NCI-H82 treated with DMSO at 0.1 percent for 48 hours (cell line): ENCODE measurements around the gene EDNRA.

Source experiments
- DNase-seq: peaks from one replicate; lab custom pipeline; 2025; ENCODE audit not compliant: unreplicated experiment; lab: John Stamatoyannopoulos, UW

The EDNRA gene

GRCh38 chr4:147539959-147540358 is 59.1 kb downstream of the EDNRA start:
- DNase-seq = no peak

DNA sequence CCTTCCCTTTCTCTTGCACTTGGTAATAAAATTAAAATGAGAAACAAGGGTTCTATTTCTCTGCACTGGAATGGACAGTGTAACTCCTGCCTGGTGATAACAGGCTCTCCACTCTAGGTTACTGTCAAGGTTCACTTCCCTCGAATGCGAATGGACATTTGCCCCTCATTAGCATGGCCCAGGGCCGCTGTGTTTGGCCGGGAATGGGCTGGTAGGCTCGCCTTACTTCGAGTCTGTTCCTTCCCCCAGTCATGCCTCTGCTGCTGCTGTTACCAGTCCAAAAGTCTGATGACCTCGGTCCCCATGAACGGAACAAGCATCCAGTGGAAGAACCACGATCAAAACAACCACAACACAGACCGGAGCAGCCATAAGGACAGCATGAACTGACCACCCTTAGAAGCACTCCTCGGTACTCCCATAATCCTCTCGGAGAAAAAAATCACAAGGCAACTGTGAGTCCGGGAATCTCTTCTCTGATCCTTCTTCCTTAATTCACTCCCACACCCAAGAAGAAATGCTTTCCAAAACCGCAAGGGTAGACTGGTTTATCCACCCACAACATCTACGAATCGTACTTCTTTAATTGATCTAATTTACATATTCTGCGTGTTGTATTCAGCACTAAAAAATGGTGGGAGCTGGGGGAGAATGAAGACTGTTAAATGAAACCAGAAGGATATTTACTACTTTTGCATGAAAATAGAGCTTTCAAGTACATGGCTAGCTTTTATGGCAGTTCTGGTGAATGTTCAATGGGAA is 61.5 kb downstream of the EDNRA start:
- no peak for DNase-seq

GRCh38 chr4:147543034-147543433 is 62.1 kb downstream of the EDNRA start:
- no peak for DNase-seq

GRCh38 chr4:147546349-147546748 is 65.5 kb downstream of the EDNRA start:
- no peak for DNase-seq

DNA sequence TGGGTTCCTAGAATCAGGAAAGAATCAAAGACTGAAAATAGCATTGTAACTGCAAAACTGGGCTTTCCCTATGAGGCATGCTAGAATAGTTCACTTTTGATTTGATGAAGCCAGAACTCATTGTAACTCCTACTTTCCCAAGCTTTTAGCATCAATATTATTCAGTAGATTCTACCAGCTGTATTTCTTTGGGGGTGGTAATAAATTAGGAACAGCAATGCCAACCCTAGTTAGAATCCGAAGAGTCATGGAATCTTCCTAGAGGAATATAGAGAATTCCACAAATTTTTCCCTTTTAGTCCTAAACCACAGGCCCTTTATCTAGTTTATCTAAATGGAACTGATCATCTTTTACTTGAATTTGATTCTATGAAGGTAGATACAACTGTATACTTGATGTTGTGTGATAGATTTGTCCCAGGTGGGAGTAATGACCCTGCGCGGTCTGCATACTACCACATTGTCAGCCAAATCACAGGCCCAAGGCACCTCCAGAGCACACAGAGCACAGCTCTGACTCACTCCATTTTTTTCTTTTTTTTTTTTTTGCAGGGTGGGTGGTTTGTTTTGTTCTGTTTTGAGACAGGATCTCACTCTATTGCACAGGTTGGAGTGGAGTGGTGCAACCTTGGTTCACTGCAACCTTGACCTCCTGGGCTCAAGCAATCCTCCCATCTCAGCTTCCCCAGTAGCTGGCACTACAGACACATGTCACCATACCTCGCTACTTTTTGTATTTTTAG is 66.6 kb downstream of the EDNRA start:
- no peak for DNase-seq

- no peak for DNase-seq
These were observed 67.4 kb downstream of the EDNRA start for GRCh38 chr4:147548256-147548655.

GRCh38 chr4:147550626-147551246 is 69.8 kb downstream of the EDNRA start:
- peak; percentile 35 for DNase-seq

DNA sequence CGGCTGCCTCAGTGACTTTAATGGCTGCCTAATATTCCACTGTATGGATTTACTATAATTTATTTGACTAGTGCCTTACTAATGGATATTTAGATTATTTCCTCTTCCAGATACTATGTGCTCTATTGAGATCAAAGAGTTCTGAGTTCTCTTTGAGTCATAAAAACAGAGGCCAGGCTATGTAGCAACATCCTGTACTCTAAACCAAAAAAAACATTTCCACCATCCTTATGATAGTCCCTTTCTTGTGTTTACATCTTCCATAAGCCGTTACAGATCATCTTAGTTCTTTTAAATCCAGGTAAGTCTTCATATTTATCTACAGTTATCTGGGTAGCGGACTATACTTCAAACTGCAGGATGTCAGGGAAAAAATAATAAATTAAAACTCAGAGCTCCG is 79.7 kb downstream of the EDNRA start:
- DNase-seq = no peak

GRCh38 chr4:147566762-147567161 is 85.9 kb downstream of the EDNRA start:
- no peak for DNase-seq

GRCh38 chr4:147567276-147567675 is 86.4 kb downstream of the EDNRA start:
- no peak for DNase-seq

DNA sequence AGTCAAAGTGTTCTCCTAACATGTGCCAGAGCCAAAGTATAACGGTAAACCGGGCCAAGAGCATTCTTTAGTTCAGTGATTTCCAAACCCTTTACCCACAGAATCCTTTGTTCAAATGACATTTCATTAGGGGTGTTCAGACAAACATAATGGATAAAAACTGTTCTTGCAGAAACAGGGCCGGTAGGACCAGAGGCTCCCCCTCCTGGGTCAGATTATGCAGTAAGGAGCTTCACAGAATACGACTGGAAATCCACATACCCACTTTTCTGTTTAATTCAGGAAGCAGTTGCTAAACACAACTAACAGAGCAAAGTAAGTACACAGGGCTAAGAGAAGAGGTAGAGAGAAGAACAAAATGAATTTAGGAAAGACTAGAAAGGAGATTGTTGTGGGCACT is 89.7 kb downstream of the EDNRA start:
- no peak for DNase-seq

DNA sequence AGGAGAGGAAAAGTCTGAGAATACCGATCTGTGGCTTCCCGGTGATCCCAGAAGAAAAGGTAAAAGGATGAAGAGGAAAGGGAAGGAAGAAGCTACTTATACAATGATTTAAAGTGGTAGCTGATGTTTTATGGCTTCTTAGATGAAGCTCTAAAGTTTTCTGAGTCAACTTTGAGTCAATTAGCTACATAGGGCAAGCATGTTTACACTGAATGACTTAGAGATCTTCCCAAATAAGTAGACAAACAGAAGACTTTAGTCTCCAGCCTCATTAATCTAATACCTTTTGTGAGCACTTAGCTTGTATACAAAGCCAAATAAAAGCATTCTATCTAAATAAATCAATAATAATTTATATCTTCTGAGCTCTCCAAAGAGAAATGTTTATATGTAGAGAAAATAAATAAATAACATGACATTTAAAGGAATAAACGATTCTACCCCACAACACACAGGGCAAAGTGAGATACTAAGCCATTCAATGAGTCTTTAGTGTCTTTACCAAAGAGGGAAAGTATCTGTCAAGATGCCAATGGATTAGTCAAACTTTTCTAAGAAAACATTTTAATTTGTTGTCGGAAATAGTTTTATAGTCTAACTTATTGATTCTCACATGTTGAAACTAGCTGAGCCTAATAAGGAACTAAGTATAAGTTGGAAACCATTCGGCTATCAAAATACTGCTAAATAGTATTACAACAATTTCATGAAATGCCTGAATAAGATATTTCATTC is 90.3 kb downstream of the EDNRA start:
- DNase-seq = no peak

- no peak for DNase-seq
These were observed 95.2 kb downstream of the EDNRA start for GRCh38 chr4:147576084-147576483.

DNA sequence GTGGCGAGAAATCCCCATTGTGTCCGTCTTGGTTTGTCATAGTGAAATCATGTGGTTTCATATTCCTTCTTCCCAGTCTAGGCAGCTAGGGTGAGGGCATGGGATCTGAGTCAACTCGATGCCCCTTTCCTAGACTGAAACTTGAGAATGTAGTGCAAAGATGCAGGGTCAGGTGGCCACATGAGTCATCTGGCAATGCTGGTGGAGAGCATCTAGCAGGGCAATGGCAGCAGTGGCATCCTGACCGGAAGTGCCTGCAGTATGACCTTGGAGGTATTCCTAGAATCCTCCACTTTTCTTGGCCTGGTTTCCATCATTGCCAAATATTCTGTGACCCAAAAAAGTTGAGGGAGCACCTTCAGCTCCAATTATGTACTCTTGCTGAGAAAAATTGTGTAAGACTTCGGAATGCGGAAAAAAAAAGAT is 97.2 kb downstream of the EDNRA start:
- no peak for DNase-seq

DNA sequence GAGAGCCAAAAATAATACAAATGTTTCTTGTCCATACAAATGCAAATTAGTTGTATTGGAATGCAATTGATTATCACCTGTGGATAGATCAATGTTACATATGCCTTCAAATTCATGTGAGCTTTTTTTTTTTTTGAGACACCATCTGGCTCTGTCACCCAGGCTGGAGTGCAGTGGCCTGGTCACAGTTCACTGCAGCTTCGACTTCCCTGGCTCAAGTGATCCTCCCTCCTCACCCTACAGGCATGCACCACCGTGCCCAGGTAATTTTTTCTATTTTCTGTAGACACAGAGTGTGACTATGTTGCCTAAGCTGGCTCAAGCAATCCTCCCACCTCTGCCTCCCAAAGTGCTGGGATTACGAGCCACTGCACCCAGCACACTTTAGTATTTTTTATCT is 97.7 kb downstream of the EDNRA start:
- DNase-seq = no peak

DNA sequence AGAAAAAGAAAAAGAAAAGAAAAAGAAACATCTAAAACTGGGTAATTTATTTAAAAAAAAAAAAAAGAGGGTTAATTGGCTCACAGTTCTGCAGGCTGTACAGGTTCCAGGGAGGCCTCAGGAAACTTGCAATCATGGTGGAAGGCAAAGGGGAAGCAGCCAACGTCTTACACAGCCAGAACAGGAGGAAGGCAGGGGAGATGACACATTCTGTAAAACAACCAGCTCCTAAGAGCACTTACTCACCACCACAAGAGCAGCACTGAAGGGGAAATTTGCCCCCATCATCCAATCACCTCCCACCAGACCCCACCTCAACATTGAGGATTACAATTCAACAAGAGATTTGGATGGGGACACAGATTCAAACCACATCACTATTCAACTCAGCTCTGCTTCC is 99.5 kb downstream of the EDNRA start:
- no peak for DNase-seq

DNA sequence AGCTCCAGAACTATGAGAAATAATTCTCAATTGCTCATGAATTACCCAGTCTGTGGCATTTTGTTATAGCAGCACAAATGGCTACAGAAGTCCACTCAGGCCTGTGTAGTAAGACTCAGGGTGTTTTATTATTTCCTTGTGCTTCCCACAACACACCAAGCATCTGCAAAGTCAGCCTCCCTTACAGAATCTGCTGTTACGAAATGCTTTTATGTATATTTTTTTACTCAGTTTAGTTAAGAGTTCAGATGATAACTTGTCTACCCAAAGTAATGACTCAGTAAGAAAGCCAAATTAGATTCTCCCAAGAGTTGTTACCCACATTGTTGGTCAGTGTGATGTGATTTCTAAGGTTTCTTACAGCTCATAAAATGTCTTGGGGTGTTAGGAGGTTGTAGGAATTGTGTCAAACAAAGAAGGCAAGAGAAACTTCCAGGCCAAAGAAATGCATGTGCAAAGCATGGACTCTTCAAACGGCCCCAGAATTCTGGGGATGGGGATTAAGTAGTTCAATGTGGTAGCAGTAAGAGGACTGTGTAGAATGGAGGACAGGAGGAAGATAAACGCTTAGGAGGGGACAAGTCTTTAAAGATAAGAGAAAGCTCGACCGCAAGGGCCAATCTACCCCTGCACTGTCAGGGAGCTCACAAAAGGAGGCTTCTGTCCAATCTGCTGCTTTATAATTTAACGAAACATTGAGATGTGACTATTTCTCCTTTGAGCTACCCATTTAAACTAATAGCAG is 100.9 kb downstream of the EDNRA start:
- DNase-seq = no peak

- no peak for DNase-seq
These were observed 101.6 kb downstream of the EDNRA start for GRCh38 chr4:147582386-147583060.

GRCh38 chr4:147583876-147584275 is 103.0 kb downstream of the EDNRA start:
- no peak for DNase-seq

GRCh38 chr4:147586032-147586431 is 105.1 kb downstream of the EDNRA start:
- DNase-seq = no peak
